HG03095 (cell line): ENCODE data around the gene CDC25C.

Experiments used
- ATAC-seq: cut with Tn5 transposase; IDR thresholded peaks from one replicate; pipeline ENCODE4 v1.9.1; 2021; ENCODE audit warnings: moderate library complexity; ENCODE audit not compliant: unreplicated experiment

Gene CDC25C

GRCh38 chr5:138331449-138332368, at the start of gene CDC25C:
Gene CDC25C (minus strand): TSS chr5:138331804. CDS start chr5:138331180, 624 bp downstream.
- peak; percentile 100 for ATAC-seq

GRCh38 chr5:138372653-138373052, 41.0 kb upstream of the CDC25C start:
- ATAC-seq: no peak

DNA sequence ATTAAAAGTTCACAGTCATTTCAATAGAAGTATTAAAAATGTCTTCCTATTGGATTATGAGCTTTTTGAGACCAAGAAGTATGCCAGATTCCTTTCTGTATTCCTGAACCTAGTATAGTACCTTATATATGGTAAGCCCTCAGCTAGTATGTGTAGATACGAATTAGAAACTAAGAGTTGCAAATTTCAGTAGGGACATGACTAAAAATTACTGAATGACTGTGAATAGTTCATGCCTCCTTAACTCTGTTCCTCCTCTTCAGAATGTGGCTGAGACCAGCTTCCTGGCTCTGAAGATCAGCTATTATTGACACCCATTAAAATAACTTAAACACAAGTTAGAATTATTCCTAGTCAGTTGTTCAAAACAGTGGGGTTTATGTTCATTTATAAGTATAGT, 40.6 kb upstream of the CDC25C start:
- peak; percentile 75 for ATAC-seq

DNA sequence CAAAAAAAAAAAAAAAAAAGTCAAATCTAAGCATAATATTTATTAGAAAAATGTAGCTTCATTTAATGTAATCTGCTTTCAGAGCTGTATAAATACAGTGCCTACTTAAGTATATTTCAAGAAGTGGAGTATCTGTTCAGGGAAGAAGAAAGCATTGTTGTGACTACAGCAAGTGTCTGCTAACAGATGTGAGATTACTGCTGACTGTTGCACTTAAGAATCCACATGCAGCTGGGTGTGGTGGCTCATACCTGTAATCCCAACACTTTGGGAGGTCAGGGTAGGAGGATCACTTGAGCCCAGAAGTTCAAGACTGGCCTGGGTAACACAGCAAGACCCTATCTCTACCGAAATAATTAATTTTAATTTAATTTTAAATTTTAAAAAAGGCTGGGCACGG, 39.9 kb upstream of the CDC25C start:
- no peak for ATAC-seq

DNA sequence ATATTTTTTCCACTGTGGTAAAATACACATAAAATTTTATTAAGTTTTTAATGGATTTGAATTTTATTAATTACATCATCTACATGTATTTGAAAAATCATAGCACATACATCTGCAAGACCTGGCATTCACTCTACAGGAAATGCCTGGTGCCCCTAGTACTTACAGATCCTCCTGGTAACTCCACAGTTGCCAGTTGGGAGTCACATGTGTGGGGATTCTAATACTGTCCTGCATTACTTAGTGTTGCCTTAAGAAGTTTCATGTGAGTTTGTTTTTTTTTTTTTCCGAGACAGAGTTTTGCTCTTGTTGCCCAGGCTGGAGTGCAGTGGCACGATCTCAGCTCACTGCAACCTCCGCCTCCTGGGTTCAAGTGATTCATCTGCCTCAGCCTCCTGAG, 38.9 kb upstream of the CDC25C start:
- ATAC-seq: no peak

- ATAC-seq: no peak
Observed at GRCh38 chr5:138369706-138370105, 38.1 kb upstream of the CDC25C start.

- ATAC-seq: no peak
Observed at GRCh38 chr5:138369261-138369660, 37.7 kb upstream of the CDC25C start.

- ATAC-seq: no peak
Observed at GRCh38 chr5:138366632-138367382, 35.2 kb upstream of the CDC25C start.

DNA sequence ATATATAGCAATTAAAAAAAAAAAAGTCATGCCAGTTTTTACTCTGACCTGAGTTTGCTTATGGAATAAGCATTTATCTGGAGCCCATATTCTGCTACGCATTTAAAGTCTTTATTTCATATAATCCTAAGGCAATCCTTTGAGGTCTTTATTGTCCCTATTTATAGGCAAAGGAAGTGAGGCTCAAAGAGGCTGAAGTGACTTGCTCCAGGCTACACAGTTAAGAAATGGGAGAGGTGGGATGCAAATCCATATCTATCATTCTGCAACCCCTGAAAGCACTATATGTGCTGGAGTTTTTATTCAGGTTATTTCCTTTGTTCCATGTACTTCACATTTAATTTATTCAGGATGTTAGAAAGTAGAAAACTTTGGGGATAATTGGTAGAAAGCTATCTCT, 33.0 kb upstream of the CDC25C start:
- no peak for ATAC-seq

- ATAC-seq: no peak
Observed at GRCh38 chr5:138360941-138361452, 29.4 kb upstream of the CDC25C start.

GRCh38 chr5:138359621-138360020, 28.0 kb upstream of the CDC25C start:
- no peak for ATAC-seq

- no peak for ATAC-seq
Observed at GRCh38 chr5:138354926-138355378, 23.3 kb upstream of the CDC25C start.

DNA sequence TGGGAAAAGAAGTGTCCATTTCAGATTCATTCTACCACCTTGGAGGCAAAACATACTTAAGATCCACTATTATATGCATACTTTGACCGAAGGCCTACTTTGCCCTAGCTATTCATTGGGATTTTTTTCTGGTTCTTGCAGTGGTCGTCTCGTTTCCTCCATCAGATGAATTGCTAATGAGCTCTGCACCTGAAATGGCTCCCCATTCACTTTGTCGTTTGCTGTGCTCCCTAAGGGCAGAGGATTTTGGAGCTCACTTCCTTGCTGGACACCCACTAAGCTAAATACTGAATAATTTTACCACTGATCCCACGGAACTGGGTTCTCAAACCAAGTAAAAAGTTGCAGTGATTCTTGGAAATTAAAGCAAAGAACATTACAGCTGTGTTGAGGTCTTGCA, 22.8 kb upstream of the CDC25C start:
- no peak for ATAC-seq

DNA sequence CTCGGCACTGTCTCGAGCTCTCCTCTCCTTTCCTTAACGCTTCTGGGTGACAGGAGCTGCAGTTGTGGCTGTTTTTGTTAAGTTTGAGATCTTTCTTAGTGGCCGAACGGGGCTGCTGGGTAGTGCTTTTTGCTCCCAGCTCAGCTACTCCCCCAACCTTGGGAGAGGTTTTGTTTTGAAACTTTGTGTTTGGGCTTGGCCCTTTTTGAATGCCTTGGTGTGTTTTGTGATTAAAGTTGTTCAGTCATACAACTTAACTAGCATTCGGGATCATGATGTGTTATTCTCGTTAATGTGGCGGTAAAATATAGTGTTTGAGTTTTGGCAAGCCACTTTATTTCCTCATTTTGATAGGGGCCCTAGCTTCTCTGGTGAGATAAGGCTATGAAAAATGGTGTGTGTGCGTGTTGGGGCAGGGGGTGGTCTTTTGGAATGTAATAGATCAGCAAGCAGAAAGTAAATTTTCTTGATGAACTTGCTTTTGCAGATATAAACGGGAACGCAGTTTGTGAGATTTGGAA, 22.0 kb upstream of the CDC25C start:
- ATAC-seq: no peak

GRCh38 chr5:138352722-138353559, 21.3 kb upstream of the CDC25C start:
- ATAC-seq: peak; percentile 32

GRCh38 chr5:138352071-138352721, 20.6 kb upstream of the CDC25C start, which contains the start of gene KDM3B:
Gene KDM3B (plus strand): TSS chr5:138352685. CDS start chr5:138352796, 111 bp downstream.
- ATAC-seq: peak; percentile 63

DNA sequence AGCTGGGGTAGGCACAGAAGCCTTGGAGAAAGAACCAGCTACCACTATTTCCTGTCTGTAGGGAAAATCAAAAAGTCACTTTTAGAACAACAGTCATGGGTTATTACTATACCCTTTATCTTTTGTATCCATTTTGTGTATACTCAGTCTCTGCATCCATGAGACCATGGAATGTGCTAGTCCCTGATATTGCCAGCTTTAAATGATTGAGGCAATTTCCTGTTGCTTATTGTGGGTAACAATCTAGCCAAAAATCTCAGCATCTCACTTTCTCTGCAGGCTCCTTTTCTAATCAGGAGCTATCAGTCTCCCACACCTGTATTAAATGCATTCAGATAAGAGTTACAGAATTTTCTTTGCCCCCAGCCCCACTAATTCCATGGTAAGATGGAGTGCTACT, 19.9 kb upstream of the CDC25C start:
- no peak for ATAC-seq

GRCh38 chr5:138351056-138351455, 19.5 kb upstream of the CDC25C start:
- no peak for ATAC-seq

DNA sequence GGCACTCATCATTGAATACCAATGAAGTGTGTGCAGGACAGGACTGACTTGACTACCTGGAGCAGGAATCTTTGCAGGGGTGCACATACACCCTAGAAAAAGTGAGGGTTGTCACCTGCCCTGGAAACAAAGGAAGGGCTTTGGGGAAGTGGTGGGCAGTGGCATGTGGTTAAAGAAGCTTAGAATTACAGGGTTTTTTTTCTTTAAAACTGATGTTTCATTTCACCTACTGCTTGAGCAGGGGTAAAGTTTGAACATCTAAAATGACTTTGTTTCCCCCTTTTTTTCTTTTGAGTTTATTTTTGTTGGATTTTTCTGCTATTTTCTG, 18.9 kb upstream of the CDC25C start:
- ATAC-seq: no peak
